Measurements from ENCODE around the gene STARD3.

Gene STARD3

GRCh38 chr17:39596543-39597267, 40.2 kb upstream of the STARD3 start:
- TF ChIP-seq CTCF (IDR thresholded peaks at IDR 0.05; ENCODE audit: low read depth, low read length, missing control alignments), result no peak
- H3K4me3 ChIP-seq (ENCODE audit: low read depth, low read length), result no peak overlapping the region
- in situ Hi-C loops (cut with HindIII; ENCODE audit: low sequenced_read_pairs), result no loop called here
- DNase-seq (ENCODE audit: low read depth), result no peak

GRCh38 chr17:39597372-39598046, 39.4 kb upstream of the STARD3 start:
- in situ Hi-C loops (cut with HindIII; ENCODE audit: low sequenced_read_pairs), result no loop called here
- no peak overlapping the region for H3K4me3 ChIP-seq (ENCODE audit: low read depth, low read length)
- no peak for TF ChIP-seq CTCF (IDR thresholded peaks at IDR 0.05; ENCODE audit: low read depth, low read length, missing control alignments)
- DNase-seq (ENCODE audit: low read depth), result no peak

GRCh38 chr17:39598047-39598481, 38.9 kb upstream of the STARD3 start:
- DNase-seq (ENCODE audit: low read depth), result no peak
- no peak for TF ChIP-seq CTCF (IDR thresholded peaks at IDR 0.05; ENCODE audit: low read depth, low read length, missing control alignments)
- H3K4me3 ChIP-seq (ENCODE audit: low read depth, low read length), result no peak overlapping the region
- in situ Hi-C loops (cut with HindIII; ENCODE audit: low sequenced_read_pairs), result no loop called here

DNA sequence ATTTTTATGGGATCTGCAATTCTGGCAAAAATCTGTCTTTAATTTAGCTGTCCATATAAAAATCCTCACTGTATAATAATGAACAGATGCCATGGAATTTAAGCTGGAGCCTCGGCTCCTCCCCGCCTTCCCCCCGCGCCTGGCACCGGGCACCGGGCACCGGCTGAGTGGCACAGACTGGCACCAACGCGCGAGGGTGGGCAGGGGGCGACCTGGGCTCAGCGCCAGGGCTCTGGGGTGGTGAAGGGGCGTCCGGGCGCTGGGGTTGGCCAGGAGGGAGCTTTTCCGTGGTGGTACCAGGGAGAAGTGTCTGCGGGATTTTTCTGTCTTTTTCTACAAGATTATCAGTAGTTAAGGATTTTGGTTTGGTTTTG, 38.3 kb upstream of the STARD3 start:
- no peak for DNase-seq (ENCODE audit: low read depth)
- H3K4me3 ChIP-seq (ENCODE audit: low read depth, low read length), result no peak overlapping the region
- TF ChIP-seq CTCF (IDR thresholded peaks at IDR 0.05; ENCODE audit: low read depth, low read length, missing control alignments), result no peak
- in situ Hi-C loops (cut with HindIII; ENCODE audit: low sequenced_read_pairs), result no loop called here

DNA sequence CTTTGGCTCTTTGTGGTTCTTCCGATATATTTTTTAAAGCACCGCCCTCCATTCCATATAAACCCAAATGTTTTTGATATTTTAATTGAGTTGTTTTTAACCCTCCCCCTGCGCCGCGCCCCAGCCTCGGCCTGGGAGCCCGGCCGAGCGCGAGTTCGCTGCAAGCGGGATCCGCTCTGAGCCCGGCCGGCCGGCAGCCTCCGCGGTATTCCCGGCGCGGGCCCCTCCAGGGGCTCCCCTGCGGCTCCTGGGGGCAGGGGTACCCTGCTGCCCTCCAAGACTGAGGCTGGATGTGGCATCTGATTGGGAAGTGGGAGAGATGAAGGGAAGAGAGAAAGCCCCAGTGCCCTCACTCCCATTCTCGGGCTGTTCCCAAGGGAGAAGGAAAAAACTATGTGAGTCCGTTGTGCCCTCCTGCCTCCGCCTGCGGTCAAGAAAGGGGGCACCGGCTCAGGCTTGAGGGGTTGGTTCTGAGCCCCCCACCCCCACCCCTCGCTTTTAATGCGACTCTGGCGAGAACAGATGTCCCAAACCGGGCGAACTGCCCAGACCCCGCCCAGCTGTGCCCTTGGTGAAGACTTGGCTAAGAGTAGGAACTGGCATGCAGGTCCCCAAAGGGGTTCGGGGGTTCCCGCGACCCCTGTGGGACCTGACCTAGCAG, 37.8 kb upstream of the STARD3 start:
- DNase-seq (ENCODE audit: low read depth), result no peak
- TF ChIP-seq CTCF (IDR thresholded peaks at IDR 0.05; ENCODE audit: low read depth, low read length, missing control alignments), result no peak
- in situ Hi-C loops (cut with HindIII; ENCODE audit: low sequenced_read_pairs), result no loop called here
- no peak overlapping the region for H3K4me3 ChIP-seq (ENCODE audit: low read depth, low read length)

DNA sequence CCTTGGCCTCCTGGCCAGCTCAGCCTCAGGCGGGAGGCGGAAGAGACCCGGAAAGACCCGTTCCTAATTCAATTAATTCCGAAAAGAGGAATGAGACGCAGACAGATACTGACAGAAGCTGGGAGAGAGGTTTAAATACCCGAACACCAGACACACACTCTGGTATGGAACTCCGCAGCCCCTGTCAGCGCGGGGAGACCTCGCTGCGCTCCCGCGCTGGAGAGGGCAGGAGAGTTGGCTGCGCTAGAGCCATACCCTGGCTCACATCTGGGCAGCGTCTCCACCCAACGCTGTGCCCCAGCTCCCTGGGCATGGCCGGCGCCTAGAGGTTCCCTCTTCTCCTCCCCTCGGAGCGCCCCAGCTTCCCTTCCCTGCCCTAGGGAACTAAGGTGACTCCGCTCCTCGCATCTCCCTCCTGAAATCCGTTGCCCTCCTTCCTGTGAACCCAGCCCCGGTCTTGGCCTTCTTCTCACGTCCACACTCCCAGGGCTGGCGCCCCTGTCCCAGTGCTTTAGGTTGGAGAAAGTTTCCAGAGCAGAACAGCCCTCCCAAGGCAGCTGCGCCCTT, 37.2 kb upstream of the STARD3 start:
- in situ Hi-C loops (cut with HindIII; ENCODE audit: low sequenced_read_pairs), result no loop called here

More for the DNA sequence above, 37.2 kb upstream of the STARD3 start:
- no peak for TF ChIP-seq CTCF (IDR thresholded peaks at IDR 0.05; ENCODE audit: low read depth, low read length, missing control alignments)
- DNase-seq (ENCODE audit: low read depth), result no peak
- H3K4me3 ChIP-seq (ENCODE audit: low read depth, low read length), result no peak overlapping the region

Measured in astrocyte of the cerebellum (primary cell).